22Rv1 (cell line): ENCODE measurements around the gene TENM4.

Experiments
- CTCF ChIP-seq: fragments of 450-650 bp; IDR thresholded peaks from 2 replicates; pipeline ENCODE4 v1.5.1; 2017; ENCODE audit warnings: mild to moderate bottlenecking
- ZFX ChIP-seq: fragments of 450-650 bp; IDR thresholded peaks from 2 replicates; pipeline ENCODE4 v1.6.1; 2017; ENCODE audit warnings: antibody characterized with exemption, borderline replicate concordance

- TF ChIP-seq CTCF = no peak
- TF ChIP-seq ZFX = no peak
Measured at GRCh38 chr11:79232346-79232745, 208.5 kb downstream of the TENM4 start.
